IPS DF 6.9 (cell line): ENCODE data around the gene ETS2.

Source experiments
- DNase-seq: peaks from one replicate; pipeline ENCODE4 v3.0.0-alpha.2; 2013; ENCODE audit warnings: low read depth, low spot score
- H3K27ac ChIP-seq: one replicate; pipeline ENCODE4 v1.5.1; 2013; ENCODE audit warnings: low read length, control low read depth
- H3K27me3 ChIP-seq: 2 replicates; pipeline ENCODE4 v1.6.1; 2013; ENCODE audit warnings: mild to moderate bottlenecking, low read length; ENCODE audit not compliant: control insufficient read depth, insufficient read depth
- H3K36me3 ChIP-seq: 2 replicates; pipeline ENCODE4 v1.6.1; 2013; ENCODE audit warnings: low read length; ENCODE audit not compliant: control insufficient read depth, insufficient read depth
- H3K4me1 ChIP-seq: 2 replicates; pipeline ENCODE4 v1.6.1; 2013; ENCODE audit warnings: low read length; ENCODE audit not compliant: control insufficient read depth, insufficient read depth
- H3K4me3 ChIP-seq: 2 replicates; pipeline ENCODE4 v1.5.1; 2013; ENCODE audit warnings: mild to moderate bottlenecking, low read length
- H3K9me3 ChIP-seq: 2 replicates; pipeline ENCODE4 v1.6.1; 2013; ENCODE audit warnings: low read length, inconsistent platforms; ENCODE audit not compliant: control insufficient read depth, insufficient read depth
- WGBS: extraction: QIAGEN DNeasy Blood & Tissue Kit; methylation state at CpG from one replicate; pipeline ENCODE4 v1.1.7; 2013; ENCODE audit warnings: mixed read lengths, missing lambda C conversion rate; ENCODE audit not compliant: insufficient read length, insufficient coverage; 5-methylcytosine and 5-hydroxymethylcytosine counted together

Gene ETS2

GRCh38 chr21:38818325-38818723, 12.6 kb downstream of the ETS2 start:
- peaks cover 71% of the 10 kb centered on the region for H3K36me3 ChIP-seq
- no CpG with 5 or more reads among the region's 11 CpGs for WGBS
- no peak for DNase-seq
- H3K4me3 ChIP-seq = no peak overlapping the region
- no peaks in the 10 kb centered on the region; the same call in 1 of the 2 replicates for H3K4me1 ChIP-seq
- no peaks in the 10 kb centered on the region for H3K27me3 ChIP-seq
- H3K27ac ChIP-seq = no peak overlapping the region
- no peaks in the 10 kb centered on the region for H3K9me3 ChIP-seq

GRCh38 chr21:38819051-38819718, 13.5 kb downstream of the ETS2 start:
- H3K4me1 ChIP-seq = no peaks in the 10 kb centered on the region; the same call in 1 of the 2 replicates
- H3K9me3 ChIP-seq = no peaks in the 10 kb centered on the region
- no peak overlapping the region for H3K27ac ChIP-seq
- peaks cover 68% of the 10 kb centered on the region for H3K36me3 ChIP-seq
- WGBS = no CpG with 5 or more reads among the region's 14 CpGs
- no peak for DNase-seq
- no peak overlapping the region for H3K4me3 ChIP-seq
- H3K27me3 ChIP-seq = no peaks in the 10 kb centered on the region

GRCh38 chr21:38819719-38820159, 14.0 kb downstream of the ETS2 start:
- no peak overlapping the region for H3K27ac ChIP-seq
- no peak for DNase-seq
- no CpG with 5 or more reads among the region's 8 CpGs for WGBS
- H3K36me3 ChIP-seq = peaks cover 66% of the 10 kb centered on the region
- no peaks in the 10 kb centered on the region for H3K9me3 ChIP-seq
- no peaks in the 10 kb centered on the region for H3K4me1 ChIP-seq
- no peak overlapping the region for H3K4me3 ChIP-seq
- H3K27me3 ChIP-seq = no peaks in the 10 kb centered on the region

GRCh38 chr21:38820471-38821239, 14.9 kb downstream of the ETS2 start:
- no peaks in the 10 kb centered on the region for H3K27me3 ChIP-seq
- H3K4me3 ChIP-seq = no peak overlapping the region
- H3K27ac ChIP-seq = no peak overlapping the region
- no CpG with 5 or more reads among the region's 18 CpGs for WGBS
- no peak for DNase-seq
- peaks cover 60% of the 10 kb centered on the region for H3K36me3 ChIP-seq
- H3K4me1 ChIP-seq = no peaks in the 10 kb centered on the region
- no peaks in the 10 kb centered on the region for H3K9me3 ChIP-seq

DNA sequence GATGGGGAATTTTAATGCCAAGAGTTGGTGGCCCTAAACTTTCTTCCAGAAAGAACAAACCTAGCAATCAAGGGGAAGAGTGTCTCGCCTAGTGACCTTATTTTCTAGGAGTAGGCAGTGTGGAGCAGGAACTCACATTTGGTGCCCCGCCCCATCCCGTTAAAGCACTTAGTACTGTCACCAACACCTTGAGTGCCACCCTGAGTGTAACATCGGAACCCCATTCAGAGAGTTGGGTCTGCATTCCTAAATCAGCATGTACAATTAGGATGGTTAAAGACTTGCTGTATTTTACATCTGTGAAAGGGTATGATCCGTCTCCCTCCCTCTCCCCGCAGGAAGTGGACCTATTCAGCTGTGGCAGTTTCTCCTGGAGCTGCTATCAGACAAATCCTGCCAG, 15.5 kb downstream of the ETS2 start:
- Histone ChIP-seq H3K27ac (no peak overlapping the region), H3K4me1 (no peaks in the 10 kb centered on the region), H3K36me3 (peaks cover 59% of the 10 kb centered on the region), H3K9me3 (no peaks in the 10 kb centered on the region), H3K27me3 (no peaks in the 10 kb centered on the region), H3K4me3 (no peak overlapping the region)
- DNase-seq = no peak
- WGBS = no CpG with 5 or more reads among the region's 6 CpGs

DNA sequence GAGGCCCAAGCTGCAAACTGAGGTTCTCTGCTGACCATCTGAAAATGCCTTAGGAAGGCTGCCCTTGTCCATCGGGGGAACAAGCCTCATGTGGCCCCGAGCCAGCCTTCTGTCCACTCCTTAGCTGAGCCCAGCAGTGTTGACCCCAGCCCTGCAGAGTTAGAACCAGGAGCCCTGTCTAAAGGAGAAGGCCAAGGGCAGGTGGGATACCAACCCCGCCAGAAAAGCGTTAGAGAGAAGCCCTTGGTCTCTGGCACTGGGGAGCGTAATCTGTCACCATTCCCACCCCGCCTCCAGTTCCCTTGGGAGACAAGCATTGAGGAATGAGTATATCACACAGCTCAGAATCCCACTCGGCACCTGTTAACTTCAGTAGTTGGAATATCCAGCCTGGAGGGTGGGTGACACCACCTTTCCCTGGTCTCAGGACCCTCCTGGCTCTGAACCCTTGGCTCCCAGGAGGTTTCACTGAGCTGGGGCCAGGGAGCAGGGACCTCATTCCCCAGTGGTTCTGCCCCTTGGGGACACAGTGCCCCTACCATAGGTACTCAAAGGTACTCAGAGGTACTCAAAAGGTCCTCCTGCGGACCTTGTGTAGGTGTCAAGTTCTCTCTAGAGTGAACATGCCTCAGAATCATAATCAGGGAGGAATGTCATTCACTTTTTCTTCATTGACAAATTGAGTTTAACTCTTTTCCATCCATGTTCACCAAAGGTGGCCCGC, 16.4 kb downstream of the ETS2 start:
- WGBS = no CpG with 5 or more reads among the region's 9 CpGs
- no peak for DNase-seq
- Histone ChIP-seq H3K9me3 (no peaks in the 10 kb centered on the region), H3K27me3 (no peaks in the 10 kb centered on the region), H3K27ac (no peak overlapping the region), H3K4me3 (no peak overlapping the region), H3K4me1 (no peaks in the 10 kb centered on the region), H3K36me3 (peaks cover 52% of the 10 kb centered on the region)

DNA sequence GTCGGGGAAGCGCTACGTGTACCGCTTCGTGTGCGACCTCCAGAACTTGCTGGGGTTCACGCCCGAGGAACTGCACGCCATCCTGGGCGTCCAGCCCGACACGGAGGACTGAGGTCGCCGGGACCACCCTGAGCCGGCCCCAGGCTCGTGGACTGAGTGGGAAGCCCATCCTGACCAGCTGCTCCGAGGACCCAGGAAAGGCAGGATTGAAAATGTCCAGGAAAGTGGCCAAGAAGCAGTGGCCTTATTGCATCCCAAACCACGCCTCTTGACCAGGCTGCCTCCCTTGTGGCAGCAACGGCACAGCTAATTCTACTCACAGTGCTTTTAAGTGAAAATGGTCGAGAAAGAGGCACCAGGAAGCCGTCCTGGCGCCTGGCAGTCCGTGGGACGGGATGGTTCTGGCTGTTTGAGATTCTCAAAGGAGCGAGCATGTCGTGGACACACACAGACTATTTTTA, 17.1 kb downstream of the ETS2 start:
- Histone ChIP-seq H3K27ac (no peak overlapping the region), H3K9me3 (no peaks in the 10 kb centered on the region), H3K4me1 (no peaks in the 10 kb centered on the region), H3K27me3 (no peaks in the 10 kb centered on the region), H3K36me3 (peaks cover 46% of the 10 kb centered on the region), H3K4me3 (no peak overlapping the region)
- WGBS = no CpG with 5 or more reads among the region's 26 CpGs
- DNase-seq = no peak

DNA sequence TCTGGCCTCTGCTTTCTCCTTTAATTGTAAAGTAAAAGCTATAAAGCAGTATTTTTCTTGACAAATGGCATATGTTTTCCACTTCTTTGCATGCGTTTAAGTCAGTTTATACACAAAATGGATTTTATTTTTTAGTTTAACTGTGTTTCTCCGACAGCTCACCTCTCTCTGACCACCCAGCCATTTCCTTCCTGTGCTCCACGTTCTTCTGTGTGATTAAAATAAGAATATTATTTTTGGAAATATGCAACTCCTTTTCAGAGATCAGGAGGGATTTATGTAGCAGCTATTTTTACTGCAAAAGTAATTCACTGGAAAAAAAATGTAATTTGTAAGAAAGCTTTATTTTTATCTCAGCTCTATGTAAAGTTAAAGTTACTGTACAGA, 18.0 kb downstream of the ETS2 start:
- Histone ChIP-seq H3K36me3 (peaks cover 39% of the 10 kb centered on the region; the same call in 1 of the 2 replicates), H3K27ac (no peak overlapping the region), H3K4me3 (no peak overlapping the region), H3K27me3 (no peaks in the 10 kb centered on the region), H3K9me3 (no peaks in the 10 kb centered on the region), H3K4me1 (no peaks in the 10 kb centered on the region)
- no peak for DNase-seq
- WGBS = no CpG with 5 or more reads among the region's 3 CpGs

- no peak overlapping the region for H3K27ac ChIP-seq
- WGBS = no CpG with 5 or more reads among the region's 19 CpGs
- peaks cover 34% of the 10 kb centered on the region; the same call in 1 of the 2 replicates for H3K36me3 ChIP-seq
- H3K4me3 ChIP-seq = no peak overlapping the region
- H3K27me3 ChIP-seq = no peaks in the 10 kb centered on the region
- DNase-seq = no peak
- H3K4me1 ChIP-seq = no peaks in the 10 kb centered on the region
- H3K9me3 ChIP-seq = no peaks in the 10 kb centered on the region
These were observed 18.5 kb downstream of the ETS2 start for GRCh38 chr21:38824124-38824822.

DNA sequence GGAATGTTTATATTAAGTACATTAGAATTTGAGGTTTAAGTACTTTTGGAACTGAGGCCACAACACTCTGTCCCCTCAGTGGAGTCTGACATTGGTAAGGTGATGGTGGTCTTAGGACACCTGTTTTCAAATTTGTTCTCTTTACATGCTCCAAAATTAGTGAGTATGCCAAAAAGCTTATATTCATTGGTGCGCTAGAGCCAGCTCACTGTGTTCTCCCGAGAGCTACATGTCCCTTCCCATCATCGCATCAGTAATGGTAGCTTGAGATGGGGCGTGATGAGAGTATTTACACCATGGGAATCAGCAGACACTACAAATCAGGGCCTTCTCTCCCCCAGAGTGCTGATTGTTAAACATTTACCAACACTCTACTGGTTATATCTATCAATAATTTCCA, 19.5 kb downstream of the ETS2 start:
- Histone ChIP-seq H3K4me1 (no peaks in the 10 kb centered on the region), H3K4me3 (no peak overlapping the region), H3K36me3 (peaks cover 27% of the 10 kb centered on the region; the same call in 1 of the 2 replicates), H3K27me3 (no peaks in the 10 kb centered on the region), H3K27ac (no peak overlapping the region), H3K9me3 (no peaks in the 10 kb centered on the region)
- DNase-seq = no peak
- WGBS = no CpG with 5 or more reads among the region's 4 CpGs
